ENCODE data around the gene CEP43. TPM values are rescaled to one million over a fixed set of nuclear protein-coding genes. Genes with fewer than 3 reads are reported as not detected.

CEP43 gene
- total RNA-seq, 1 experiment from 2014 or later = 25.1 TPM

- TF ChIP-seq ZNF416 (CRISPR knock-in tag; IDR thresholded peaks at IDR 0.05) = no peak
- Mint-ChIP-seq H3K4me3 (no peak overlapping the region), H3K9me3 (no peaks in the 10 kb centered on the region), H3K27ac (no peak overlapping the region), H3K27me3 (ENCODE audit: low read depth) (no peaks in the 10 kb centered on the region), H3K4me1 (peaks cover 18% of the 10 kb centered on the region), H3K36me3 (peaks cover 62% of the 10 kb centered on the region)
- CTCF ChIA-PET = no interaction called here
- DNase-seq (ENCODE audit: low spot score) (no peak), ATAC-seq (no peak)
- POLR2A ChIA-PET = no interaction called here
Observed at GRCh38 chr6:167030222-167031072, 31.2 kb downstream of the CEP43 start.

- H3K4me1 Mint-ChIP-seq = peaks cover 18% of the 10 kb centered on the region
- no peak overlapping the region for H3K4me3 Mint-ChIP-seq
- ATAC-seq = no peak
- no peaks in the 10 kb centered on the region for H3K9me3 Mint-ChIP-seq
- TF ChIP-seq CREM (CRISPR knock-in tag; IDR thresholded peaks at IDR 0.05) (no peak), MXD4 (CRISPR knock-in tag; IDR thresholded peaks at IDR 0.05; ENCODE audit: borderline replicate concordance) (no peak), USF1 (CRISPR knock-in tag; IDR thresholded peaks at IDR 0.05) (no peak), FOXJ3 (CRISPR knock-in tag; IDR thresholded peaks at IDR 0.05; ENCODE audit: borderline replicate concordance) (no peak), ETV6 (CRISPR knock-in tag; IDR thresholded peaks at IDR 0.05) (no peak), USF2 (CRISPR knock-in tag; IDR thresholded peaks at IDR 0.05) (no peak), AFF4 (CRISPR knock-in tag; IDR thresholded peaks at IDR 0.05; ENCODE audit: borderline replicate concordance) (no peak), SOX15 (CRISPR knock-in tag; IDR thresholded peaks at IDR 0.05) (no peak), ZNF232 (CRISPR knock-in tag; IDR thresholded peaks at IDR 0.05) (no peak), IRF1 (CRISPR knock-in tag; IDR thresholded peaks at IDR 0.05) (no peak), TP53 (CRISPR knock-in tag; IDR thresholded peaks at IDR 0.05) (no peak), ERG (CRISPR knock-in tag; IDR thresholded peaks at IDR 0.05) (no peak), ZNF425 (CRISPR knock-in tag; conservative IDR thresholded peaks at IDR 0.05) (no peak), ZNF416 (CRISPR knock-in tag; IDR thresholded peaks at IDR 0.05) (no peak), GRHL2 (CRISPR knock-in tag; IDR thresholded peaks at IDR 0.05; ENCODE audit: insufficient replicate concordance, severe bottlenecking) (no peak), MLX (CRISPR knock-in tag; IDR thresholded peaks at IDR 0.05) (no peak), ZNF423 (CRISPR knock-in tag; IDR thresholded peaks at IDR 0.05) (no peak), CTCF (IDR thresholded peaks at IDR 0.05) (no peak)
- POLR2A ChIA-PET = no interaction called here
- CTCF ChIA-PET = interaction anchor here (1.1 kb wide), 1 partner anchor 14 kb away, joined by 3 read pairs; no protein-coding TSS in a partner anchor
- no peak for DNase-seq (ENCODE audit: low spot score)
- H3K27me3 Mint-ChIP-seq (ENCODE audit: low read depth) = no peaks in the 10 kb centered on the region
- H3K27ac Mint-ChIP-seq = no peak overlapping the region
- peaks cover 66% of the 10 kb centered on the region for H3K36me3 Mint-ChIP-seq
Observed at GRCh38 chr6:167031082-167031709, 32.0 kb downstream of the CEP43 start.
